HEK293T (cell line): ENCODE measurements around the gene ITFG1.

Source experiments
- BHLHE40 ChIP-seq: fragments of 450-650 bp; IDR thresholded peaks from 2 replicates; pipeline ENCODE4 v1.6.1; 2016; ENCODE audit warnings: mild to moderate bottlenecking, moderate library complexity, borderline replicate concordance
- FOXK2 ChIP-seq: fragments of 450-650 bp; IDR thresholded peaks from 2 replicates; pipeline ENCODE4 v1.6.1; 2016; ENCODE audit warnings: mild to moderate bottlenecking
- NFRKB ChIP-seq: fragments of 450-650 bp; IDR thresholded peaks from 2 replicates; pipeline ENCODE4 v1.6.1; 2016; ENCODE audit warnings: mild to moderate bottlenecking, moderate library complexity
- SP1 ChIP-seq: fragments of 450-650 bp; IDR thresholded peaks from 2 replicates; pipeline ENCODE4 v1.6.1; 2017
- TARDBP ChIP-seq: fragments of 450-650 bp; IDR thresholded peaks from 2 replicates; pipeline ENCODE4 v1.6.1; 2016

DNA sequence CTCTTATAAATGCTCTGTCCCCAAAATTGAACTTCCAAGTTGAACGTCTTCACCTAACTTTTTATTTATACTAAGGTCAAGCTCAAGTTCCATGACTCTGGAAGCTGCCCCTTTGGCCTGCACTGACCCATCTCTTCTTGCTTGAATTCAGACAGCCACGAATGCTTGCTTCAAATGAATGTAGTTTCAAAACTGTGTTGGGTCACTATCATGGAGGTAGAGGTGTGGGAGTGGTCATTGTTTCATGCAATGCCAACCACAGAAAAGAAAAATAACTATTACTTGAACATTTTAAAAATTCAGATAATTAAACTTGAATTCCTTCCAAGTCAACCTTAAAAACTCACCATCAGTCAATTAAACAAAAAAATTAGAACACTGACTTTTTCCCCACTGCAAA is 2.5 kb downstream of the ITFG1 start:
- no peak for TF ChIP-seq SP1
- TF ChIP-seq FOXK2 = no peak
- TF ChIP-seq TARDBP = no peak
- TF ChIP-seq BHLHE40 = no peak
- no peak for TF ChIP-seq NFRKB
